GM23248 (cell line): ENCODE measurements around the gene KRT23.

Source experiments
- EZH2 ChIP-seq: fragments of 200-600 bp; sonication (generic); IDR thresholded peaks from 2 replicates; pipeline ENCODE4 v1.6.1; 2018; ENCODE audit warnings: antibody characterized with exemption, mild to moderate bottlenecking; ENCODE audit not compliant: insufficient read depth, poor library complexity, severe bottlenecking
- EZH2phosphoT487 ChIP-seq: fragments of 200-600 bp; sonication (generic); IDR thresholded peaks from 2 replicates; pipeline ENCODE4 v1.6.1; 2018; ENCODE audit warnings: antibody characterized with exemption, moderate library complexity, mild to moderate bottlenecking, low read depth; ENCODE audit not compliant: insufficient read depth

GRCh38 chr17:40926341-40926740, 11.1 kb downstream of the KRT23 start:
- TF ChIP-seq EZH2, result no peak
- no peak for TF ChIP-seq EZH2phosphoT487
